ENCODE measurements around the gene NRP2.

Gene NRP2

DNA sequence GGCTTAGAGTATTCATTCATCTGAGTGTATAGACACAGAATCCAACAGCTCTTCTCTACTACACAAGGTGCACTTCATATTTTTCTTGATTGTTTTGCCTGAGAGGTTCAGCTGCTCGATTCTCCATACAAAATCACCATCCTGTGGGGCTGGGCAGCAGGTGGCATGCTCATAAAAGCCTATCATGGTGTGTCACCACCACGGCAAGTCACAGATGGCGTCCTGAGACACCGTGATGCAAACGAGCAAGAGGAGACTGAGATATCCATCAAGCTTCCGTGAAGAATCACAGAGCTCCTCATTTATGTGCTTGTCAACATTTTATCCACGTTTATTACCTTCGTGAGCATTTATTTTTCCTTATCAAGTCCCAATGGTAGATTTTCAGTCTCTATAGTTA, 22.4 kb upstream of the NRP2 start:
- DNase-seq: no peak

DNA sequence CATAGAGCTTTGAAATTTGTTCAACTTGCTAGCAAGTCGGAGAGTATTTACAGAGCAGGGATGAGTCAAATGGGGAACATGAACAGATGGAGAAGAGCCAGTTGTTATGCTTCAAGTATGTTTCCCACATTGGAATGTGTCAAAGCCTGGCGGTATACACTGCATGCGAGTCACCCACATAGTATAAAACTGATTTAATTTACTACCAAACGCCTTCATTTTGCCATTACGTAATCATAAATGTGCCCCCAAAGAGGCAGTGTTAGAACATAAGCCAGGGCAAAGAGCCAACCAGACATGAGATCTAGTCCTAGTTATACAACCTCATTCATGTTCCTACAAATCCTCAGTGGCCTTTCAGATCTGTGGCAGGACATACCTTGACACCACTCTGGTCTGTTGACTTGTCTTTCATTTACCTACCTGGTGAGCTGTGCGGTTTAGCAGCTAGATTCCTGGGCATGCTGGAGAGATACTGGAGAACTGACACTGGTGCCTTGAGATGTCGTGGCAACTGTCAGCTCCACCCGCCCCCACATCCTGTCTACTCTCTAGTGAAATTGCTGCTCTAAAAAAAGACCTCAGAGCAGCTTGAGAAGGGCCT, 21.7 kb upstream of the NRP2 start:
- no peak for DNase-seq

DNA sequence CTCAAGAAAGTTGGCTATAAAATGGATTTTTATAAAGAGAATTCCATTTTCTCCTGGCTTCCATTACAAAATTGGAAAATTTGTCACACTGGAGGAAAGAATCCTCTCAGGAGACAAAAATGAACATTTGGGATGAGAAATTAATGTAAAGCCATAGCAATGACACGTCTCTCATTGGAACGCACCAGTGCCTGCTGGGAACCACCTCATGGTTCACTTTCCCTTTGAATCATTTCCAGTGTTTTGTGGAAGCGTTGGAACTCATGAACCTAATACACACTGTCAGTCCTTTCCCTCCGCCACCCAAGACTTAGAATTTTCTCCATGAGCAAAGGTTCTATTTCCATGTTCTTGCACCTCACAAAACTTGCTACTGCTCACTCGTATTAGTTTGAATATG, 21.0 kb upstream of the NRP2 start:
- DNase-seq: no peak

DNA sequence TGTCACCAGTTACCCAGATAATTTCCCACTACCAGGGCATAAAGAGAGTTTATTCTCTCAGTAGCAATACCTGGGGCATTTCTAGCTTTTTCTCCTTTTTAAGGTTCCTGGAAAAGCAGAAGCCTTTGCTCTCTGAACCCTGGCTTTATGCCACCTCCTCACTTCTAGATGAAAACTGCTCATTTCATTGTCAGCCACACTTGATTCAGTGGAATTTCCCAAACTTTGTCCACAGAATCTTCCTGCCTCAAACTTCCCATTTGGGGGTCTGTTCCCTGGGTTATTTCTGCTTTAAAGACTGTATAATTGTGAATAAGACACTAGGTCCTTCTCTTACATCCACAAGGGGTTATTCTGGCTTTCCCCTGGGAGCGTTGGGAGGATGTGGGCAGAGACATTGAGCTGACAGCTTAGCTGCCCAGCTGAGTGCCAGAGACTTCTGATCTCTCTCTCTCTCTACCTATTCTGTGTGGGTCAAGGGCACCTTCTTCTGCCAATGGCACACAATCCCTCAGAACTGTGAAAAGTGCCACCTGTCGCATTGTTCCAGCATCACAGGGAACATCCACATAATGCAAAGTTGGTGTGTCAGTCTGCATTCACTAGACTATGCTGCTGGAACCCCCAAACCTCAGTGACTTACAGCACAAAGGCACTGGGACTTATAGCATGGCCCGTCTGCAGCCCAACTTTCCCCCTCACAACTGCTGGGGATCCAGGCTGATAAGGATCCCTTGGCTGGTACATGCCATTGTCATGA, 19.9 kb upstream of the NRP2 start:
- DNase-seq: no peak

DNA sequence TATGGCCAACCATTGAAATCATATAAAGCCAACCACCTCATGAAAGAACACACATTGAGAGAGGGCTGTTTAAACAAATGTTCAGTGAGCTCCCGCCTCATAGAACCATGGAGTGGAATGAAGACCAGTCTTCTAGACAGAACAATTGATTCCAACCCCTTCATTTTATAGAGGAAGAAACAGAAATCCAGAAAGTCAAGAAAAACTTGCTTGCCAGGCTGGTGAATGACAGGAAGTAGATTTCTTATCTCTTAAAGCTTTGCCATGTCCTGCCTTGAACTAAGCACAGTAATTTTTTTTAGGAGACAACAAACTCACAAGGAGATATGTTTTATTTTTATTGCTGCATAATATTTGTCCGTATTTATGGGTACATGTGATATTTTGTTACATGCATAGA, 16.5 kb upstream of the NRP2 start:
- no peak for DNase-seq

DNA sequence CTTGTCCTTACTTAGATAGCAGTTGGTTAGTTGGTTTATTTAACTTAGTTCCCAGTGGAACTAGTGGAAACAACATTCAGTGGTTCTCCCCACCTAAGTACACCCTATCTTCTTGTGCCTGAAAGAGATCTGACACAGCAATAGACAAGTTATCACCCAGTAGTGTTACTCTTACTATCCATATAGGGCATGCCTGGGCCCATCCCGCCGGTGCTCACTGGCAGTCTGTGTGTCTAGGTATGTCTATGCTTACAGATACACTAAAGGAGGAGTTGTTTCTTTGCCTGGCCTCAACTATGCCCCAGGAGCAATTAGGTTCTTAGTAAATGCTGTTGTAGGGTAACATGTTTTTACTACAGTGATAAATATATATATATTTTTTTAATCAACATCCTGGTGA, 12.0 kb upstream of the NRP2 start:
- DNase-seq: no peak

DNA sequence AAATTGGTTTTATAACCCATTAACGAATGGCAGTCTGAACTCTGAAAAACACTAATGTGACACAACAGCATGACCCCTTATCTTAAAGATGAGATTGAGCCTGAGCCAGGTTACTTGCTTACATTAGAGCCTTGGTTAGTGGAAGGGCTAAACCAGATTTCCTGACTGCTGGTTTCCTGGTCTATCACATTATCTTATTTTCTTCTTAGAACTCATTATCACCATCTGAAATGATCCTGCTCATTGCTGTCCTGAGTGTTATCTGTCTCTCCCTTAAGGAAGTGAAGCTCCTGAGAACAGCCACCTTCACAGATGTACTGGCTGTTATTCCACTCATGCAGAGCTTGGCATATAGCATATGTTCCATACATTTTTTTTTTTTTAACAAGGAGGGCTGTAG, 9.0 kb upstream of the NRP2 start:
- no peak for DNase-seq

DNA sequence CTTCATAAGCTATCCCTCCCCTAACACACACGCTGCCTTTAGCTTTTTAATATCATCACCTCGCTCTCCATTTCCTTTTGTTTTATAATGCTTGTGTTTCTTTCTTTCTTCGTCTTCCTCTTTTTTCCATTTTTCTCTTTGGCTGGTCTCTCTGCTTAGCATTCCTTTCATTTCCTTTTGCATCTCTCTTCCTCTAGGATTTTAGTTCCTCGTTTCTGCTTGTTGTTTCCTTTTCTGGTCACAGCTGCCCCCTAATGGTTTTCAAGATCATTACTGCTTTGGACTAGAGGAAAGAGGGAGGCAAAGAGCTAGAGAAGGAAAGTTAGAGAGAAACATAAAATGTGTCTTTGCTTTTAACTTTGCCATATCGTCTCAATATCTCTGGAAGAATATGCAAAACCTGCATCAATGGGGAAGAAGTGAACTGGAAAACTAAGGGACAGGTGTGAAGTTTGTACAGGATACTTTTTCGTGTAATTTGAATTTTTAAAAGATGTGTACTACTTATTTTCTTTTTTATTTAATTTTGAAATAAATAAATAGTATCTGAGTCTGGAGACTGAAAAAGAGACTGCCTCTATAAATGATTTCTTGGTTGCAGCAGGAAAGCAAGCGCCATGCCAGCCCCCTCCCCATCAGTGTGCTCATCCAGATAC, 6.3 kb upstream of the NRP2 start:
- DNase-seq: no peak

DNA sequence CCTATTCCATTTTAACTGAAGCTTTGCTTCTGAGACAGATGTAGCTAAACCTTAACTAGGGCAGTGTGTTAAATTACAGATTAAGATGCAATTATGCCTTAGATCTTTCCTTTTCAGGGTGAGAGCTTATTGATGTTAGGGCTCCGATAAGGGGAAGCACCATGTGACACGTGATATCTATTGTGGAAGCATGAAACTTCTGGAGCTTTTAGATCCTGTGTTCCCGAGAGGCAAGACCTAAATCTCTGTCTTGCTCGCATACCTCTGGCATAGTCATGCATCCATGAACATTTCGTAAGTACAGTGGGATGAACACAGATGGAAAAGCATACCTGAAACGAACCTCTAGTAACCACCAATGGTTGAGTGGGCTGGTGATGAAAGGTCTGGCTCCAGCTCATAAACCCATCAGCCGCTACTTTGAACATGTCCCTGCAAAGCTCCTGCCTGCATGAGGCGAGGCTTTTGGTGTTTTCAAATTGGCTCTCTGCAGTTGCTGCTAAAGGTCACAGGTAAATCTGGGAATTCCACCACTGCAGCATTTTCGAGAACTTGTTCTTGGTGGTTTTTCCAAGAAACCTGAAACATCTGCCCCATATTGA, 3.7 kb upstream of the NRP2 start:
- no peak for DNase-seq

DNA sequence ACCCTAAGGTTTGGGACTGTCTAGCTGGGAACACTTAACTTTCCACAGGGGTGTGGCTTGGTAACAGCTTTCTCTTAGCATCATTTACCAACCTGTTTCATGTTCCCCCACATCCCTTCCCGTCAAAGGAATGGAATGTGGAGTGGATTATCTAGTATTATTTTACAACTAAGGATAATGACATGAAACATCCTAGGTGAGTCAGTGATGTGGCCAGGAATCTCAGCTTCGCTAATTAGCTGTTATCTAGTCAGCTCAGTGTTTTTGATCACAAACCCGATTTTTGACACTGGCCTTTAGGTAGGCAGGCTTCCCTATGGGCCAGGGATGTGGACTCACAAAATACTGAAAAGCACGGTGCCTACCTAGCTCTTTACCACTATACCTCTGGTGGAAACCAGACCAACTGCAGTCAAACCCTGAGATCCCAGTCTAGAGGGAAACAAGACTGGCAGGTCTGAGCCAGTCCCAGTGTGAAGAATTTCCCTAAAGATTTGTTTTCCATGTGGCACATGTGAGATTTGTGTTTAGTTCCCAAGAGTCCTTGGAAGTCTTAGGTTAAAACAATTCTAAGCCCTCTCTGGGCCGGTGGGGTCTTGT, 2.8 kb upstream of the NRP2 start:
- no peak for DNase-seq

DNA sequence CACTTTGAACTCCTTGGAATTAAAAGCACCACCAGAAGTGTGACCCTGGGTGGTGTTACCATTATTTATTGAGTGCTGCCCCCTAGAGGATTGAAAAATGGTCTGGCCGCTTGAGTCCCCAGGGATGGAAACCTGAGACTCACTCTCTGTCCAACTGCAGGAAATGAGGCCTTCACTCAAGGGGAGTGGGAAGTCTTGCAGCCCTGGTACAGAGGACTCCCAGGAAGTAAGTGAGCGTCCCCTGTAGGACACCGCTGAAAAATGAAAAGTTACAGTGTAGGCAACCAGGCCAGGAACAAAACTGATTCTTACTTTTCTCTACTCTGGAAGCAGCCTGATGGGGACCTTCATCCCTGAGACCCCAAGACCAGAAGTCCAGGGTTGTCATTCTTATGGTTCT, 2.2 kb upstream of the NRP2 start:
- DNase-seq: peak; percentile 11

DNA sequence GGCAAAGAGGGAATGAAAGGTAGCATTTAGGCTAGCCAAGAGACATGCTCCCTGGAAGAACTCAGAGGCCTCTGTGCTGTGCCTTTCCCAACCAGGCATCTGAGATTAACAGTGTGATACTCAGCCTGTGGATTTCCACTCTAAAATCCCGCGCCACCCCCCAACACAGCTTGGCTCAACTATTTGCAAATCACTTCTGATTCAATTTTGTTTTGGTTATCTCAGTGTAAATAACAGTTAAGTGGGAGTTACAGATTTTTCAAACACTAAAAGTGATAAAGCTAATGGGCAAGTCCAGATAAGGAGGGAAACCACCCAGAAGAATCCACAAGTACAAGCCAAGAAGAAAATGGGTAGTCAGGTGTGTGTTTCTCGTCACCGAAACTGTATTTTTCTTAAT, 1.4 kb upstream of the NRP2 start:
- no peak for DNase-seq

DNA sequence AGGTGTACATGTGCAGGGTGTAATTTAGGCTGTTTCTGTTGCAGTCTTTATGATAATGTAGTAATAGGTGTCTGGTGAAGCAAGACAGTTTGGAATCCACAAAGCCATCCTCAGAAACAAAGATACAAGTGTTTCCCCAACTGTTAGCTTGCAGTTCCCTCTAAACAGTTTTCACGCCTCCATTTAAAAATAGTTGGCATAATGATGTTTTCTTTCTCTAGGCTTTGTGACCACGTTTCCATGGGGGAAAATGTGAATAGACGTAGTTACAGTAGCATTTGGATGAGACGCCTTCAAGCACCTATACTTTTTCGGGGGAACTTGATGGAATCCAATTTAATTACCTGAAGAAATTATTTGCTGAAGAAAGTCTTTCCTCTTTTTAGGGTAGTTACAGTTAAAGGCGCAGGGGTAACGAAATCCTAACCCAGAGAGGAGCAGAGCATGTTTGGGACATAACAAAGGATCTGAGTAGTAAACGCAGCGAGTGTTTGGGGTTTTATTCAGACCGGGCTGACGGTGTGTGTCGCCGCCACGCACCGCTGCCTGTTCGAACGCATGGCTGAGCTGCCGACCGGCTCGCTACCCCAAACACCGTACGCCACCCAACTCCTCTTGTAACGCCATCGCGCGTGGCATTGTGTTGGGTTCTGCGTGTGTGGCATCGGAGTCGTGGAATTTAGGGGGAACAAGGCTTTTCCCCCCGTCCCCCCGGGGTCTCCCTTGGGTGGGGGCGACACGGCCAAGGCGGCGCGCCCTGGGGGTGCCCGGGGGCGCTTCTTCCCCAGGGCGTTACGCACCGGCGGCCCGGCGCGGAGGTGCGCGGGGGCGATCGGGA, 681 bp upstream of the NRP2 start:
- no peak for DNase-seq

DNA sequence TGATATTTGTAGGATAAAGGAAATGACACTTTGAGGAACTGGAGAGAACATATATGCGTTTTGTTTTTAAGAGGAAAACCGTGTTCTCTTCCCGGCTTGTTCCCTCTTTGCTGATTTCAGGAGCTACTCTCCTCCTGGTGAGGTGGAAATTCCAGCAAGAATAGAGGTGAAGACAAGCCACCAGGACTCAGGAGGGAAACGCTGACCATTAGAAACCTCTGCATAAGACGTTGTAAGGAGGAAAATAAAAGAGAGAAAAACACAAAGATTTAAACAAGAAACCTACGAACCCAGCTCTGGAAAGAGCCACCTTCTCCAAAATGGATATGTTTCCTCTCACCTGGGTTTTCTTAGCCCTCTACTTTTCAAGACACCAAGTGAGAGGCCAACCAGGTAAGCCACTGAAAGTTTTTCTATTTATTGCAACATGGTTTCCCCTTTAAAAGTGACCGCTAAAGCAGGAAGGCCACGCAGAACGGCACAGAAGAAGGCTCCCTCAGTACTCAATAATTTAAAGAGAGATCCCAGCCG, 735 bp downstream of the NRP2 start:
- no peak for DNase-seq

DNA sequence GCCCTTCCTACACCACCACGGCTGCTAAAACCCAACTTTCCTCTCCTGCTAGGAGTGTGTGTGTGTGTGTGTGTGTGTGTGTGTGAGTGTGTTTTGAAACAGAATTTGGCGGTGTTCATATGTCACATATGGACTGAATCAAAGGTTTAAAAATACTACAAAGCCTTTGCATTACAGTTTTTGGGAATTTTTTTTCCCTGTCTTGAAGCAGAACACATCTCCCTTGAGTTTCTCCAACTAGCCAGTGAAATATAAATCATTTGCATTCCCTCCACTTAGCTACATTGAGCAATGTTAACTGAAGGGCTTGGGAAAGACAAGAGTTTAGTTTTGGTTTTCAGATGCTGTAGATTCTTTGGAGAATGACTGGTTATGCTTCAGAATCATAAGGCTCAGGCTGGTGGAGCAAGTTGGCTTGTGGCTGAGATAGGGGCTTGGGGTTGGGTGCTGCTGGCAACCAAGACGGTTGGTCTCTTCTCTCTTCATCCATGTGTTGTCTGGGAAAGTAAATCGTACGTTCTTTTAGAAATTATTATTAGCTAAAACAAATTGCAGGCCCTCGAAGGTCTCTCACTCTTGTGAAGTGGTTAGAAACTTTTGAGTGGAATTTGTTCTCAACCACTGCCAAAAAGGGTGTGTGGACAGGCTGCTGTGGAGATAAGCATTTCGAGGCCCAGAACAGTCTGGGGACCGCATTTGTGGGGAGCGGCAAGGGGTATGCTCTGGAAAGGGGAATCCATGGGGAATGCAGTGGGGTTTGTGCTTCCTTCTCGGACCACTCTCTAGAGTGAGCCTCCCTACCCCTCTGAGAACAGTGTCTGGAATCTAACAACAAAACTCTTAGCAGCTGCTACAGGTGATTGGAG, 1.4 kb downstream of the NRP2 start:
- DNase-seq: no peak

DNA sequence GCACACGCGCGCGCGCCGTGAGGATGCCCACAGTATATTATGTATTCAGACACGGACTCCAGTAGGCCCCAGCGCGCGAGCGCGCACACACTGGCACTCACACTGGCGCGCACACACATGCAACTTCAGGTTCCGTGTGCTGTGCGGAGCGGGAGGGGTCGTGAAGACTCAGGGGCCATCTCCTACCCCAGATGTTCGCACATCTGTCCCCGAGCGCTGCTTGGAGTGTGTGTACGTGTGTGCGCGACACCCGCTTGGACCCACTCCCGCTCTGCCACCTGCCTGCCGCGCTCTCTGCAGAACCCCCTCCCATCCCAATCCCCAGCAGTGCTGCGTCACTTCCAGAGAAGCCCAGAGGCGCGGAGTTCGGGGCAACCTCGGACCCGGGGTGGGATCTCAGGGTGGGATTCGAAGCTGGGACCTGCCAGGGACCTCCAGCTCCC, 2.6 kb downstream of the NRP2 start:
- DNase-seq: no peak

DNA sequence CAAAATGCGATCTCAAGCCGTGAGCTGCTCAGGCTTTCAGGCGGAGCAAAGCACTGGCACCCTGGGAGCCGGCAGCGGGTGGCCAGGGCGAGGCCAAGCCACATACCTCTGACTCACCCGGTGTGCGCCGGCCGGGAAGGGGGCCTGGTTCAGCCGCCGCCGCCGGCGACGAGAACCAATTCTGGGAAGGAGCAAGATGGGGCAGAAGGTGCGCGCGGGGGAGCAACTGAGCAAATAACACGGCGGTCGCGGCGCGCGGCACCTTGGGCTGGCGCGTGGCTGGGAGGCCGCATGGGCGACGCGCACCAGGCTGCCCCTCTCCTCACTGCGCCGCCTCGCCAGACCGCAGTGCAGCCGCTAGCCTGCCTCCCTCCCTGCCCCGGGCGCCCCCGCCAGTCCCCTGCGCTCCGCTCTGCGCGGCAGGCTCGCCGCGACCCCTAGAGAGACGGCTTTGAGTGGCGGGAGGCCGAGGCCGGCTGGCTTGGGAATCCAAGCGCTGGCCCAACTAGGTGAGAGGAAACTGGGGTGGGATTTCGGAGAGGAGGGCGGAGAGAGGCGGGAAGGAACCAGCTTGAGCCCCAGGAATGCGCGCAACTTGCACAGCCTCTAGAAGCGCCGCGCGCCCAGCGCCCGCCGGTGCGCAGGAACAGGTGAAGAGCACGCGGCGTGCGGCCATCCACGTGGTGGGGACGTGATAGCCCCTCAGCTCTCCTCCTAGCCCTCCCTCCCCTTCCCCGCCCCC, 3.2 kb downstream of the NRP2 start:
- DNase-seq: no peak

DNA sequence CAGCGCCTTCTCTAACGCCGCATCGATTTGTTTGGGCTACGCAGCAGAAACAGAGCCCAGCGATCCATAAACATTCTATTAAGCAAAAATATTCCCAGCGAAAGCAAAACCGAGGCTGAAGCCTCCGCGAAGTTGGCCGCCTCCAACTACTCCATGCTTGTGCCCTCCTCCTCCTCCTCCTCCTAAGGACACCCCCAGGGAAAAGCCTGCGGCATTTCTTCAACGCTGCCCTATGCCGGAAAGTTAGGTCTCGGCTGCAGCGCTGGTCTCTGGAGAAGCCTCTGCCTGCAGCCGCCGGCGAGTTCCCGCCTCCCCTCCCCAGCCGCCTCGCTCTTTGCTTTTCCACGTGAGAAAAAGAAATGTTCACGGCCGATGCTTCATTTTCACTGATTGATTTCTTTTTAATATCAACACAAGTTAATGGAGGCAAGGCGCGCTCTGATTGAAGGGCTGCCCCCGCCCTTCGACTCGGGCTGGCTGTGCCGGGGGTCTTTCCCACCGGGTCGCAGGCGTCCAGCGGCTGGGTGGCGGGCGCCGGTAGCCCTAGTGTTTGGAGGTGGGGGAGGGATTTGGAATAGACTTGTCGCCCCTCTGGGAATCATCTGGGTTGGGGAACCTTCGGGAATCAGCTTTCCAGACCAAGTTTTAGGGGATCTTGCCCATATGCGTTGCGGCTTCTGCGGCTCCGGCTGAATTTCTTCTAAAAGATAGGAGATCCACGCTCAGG, 3.9 kb downstream of the NRP2 start:
- DNase-seq: no peak

DNA sequence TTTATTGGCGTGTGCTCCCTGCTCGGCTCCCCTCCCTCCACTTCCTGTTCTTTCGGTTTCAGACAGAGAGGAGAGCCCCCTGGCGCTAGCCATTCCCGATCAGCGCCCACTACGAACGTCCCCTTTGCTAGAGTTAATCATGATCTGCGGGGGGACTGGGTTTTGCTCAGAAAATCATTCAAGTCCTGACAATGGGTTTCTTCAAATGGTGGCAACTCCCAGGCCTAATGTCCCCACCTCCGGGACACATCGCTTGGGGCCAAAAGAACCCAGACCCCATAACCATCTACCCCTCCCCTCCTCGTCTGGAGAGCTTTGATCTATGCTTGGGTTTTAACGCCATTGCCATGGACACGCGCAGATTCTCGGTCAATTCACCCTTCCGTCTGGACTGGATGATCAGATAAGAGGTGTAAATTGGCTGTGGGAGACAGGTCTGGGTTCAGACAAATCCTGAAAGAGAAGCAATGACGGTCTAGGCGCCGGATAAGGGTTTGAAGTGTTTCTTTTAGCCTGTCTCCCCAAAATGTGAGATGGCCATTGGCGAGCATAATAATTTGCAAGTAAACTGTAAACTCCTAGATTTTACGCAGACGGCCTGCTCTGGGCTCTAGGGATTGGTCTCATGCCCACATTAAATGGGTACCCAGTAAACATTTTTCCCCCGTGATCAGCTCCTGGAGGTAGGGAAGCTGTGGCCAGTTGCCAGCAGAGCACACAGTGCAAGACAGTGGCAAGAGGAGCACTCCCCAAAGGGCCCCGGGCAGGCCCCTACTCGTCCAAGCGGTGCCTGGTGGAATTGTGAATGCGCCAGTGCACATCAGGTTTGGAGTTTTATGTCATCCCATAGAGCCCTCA, 4.7 kb downstream of the NRP2 start:
- DNase-seq: no peak

Data from effector CD4-positive, alpha-beta T cell (primary cell).